PC-3 (cell line): ENCODE results near the gene FNIP1.

Experiments
- EZH2 ChIP-seq: fragments of 300-600 bp; sonication (generic); IDR thresholded peaks from one replicate; pipeline ENCODE4 v1.6.1; 2017; ENCODE audit warnings: antibody characterized with exemption, mild to moderate bottlenecking, low read length; ENCODE audit not compliant: unreplicated experiment
- EZH2phosphoT487 ChIP-seq: fragments of 300-600 bp; sonication (generic); IDR thresholded peaks from 2 replicates; pipeline ENCODE4 v1.6.1; 2018; ENCODE audit warnings: mild to moderate bottlenecking, antibody characterized with exemption, low read length, borderline replicate concordance
- TF ChIP-seq, protein P1 (sequence below): fragments of 300-600 bp; sonication (generic); conservative IDR thresholded peaks from 2 replicates; pipeline ENCODE4 v1.5.1; 2017; ENCODE audit warnings: antibody characterized with exemption, low read depth, mild to moderate bottlenecking, low read length

DNA sequence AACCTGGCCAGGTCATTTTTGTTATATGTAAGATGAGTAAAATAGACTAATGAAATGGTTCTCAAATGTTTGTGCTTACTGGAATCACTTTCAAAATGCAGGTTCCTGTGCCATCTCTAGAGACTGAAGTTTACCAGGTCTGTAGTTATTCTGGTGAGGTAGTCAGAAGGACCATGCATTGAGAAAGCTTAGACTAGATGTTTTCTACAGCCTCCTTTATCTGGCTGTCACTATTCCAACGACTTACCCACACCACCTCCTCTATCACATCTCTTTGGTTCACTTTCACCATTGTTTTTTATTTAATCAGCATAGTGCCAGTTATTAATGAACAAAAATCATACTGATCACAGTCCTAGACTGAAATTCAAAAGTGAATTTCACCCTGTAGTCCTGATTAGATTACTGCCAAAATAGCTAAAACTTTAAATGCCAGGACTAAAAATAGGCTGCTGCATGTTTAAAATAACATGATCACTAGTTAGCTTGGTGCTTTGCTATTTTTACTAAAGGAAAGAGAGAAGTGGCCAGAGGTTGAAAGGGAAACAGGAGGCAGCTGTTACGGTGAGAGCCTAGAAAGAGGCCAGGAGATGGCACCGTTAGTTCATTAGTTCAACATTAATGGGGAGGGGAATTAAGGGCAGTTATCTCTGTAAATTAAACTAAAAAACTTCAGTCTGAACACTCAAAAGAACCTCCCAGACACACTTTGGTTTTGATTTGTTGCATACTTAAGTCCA is 13.9 kb upstream of the FNIP1 start:
- TF ChIP-seq, protein P1, sequence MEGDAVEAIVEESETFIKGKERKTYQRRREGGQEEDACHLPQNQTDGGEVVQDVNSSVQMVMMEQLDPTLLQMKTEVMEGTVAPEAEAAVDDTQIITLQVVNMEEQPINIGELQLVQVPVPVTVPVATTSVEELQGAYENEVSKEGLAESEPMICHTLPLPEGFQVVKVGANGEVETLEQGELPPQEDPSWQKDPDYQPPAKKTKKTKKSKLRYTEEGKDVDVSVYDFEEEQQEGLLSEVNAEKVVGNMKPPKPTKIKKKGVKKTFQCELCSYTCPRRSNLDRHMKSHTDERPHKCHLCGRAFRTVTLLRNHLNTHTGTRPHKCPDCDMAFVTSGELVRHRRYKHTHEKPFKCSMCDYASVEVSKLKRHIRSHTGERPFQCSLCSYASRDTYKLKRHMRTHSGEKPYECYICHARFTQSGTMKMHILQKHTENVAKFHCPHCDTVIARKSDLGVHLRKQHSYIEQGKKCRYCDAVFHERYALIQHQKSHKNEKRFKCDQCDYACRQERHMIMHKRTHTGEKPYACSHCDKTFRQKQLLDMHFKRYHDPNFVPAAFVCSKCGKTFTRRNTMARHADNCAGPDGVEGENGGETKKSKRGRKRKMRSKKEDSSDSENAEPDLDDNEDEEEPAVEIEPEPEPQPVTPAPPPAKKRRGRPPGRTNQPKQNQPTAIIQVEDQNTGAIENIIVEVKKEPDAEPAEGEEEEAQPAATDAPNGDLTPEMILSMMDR, result peak; percentile 46; the same call in 1 of the 2 replicates
- no peak for TF ChIP-seq EZH2
- TF ChIP-seq EZH2phosphoT487, result no peak
